HEK293 (cell line): ENCODE measurements around the gene NOP10.
A peak's percentile ranks its signal among the peaks of the same experiment; 100 is the strongest.

Source experiments
- CTCF ChIA-PET: fragments of 350-600 bp; formaldehyde crosslinking; extraction: SDS; loops from one replicate; lab custom pipeline; 2021; ENCODE audit warnings: antibody characterized with exemption; lab: Yijun Ruan, JAX
- POLR2A ChIA-PET: fragments of 300-600 bp; formaldehyde crosslinking; extraction: SDS; loops from one replicate; lab custom pipeline; 2020; ENCODE audit warnings: antibody characterized with exemption, inconsistent platforms; lab: Yijun Ruan, JAX
- H3K27ac ChIP-seq: fragments of 200-500 bp; sonication (Bioruptor generic); 2 replicates; pipeline ENCODE4 v1.5.1; 2014; ENCODE audit warnings: low read depth, low read length, control low read depth, inconsistent platforms; ENCODE audit errors: extremely low read depth
- H3K36me3 ChIP-seq, 2 experiments: fragments of 200-500 bp in 1 of 2; sonication (Bioruptor generic) in 1 of 2; 1 replicate in 1 of 2; 2 replicates in 1 of 2; pipeline ENCODE4 v1.5.1; 2014 to 2017; ENCODE audit warnings: inconsistent platforms in 2 of 2, low read length in 2 of 2; ENCODE audit not compliant: control insufficient read depth in 2 of 2, insufficient read depth in 1 of 2
- H3K4me1 ChIP-seq: fragments of 200-500 bp; sonication (Bioruptor generic); 2 replicates; pipeline ENCODE4 v1.5.1; 2014; ENCODE audit warnings: mild to moderate bottlenecking, low read length, inconsistent platforms; ENCODE audit not compliant: control insufficient read depth, insufficient read depth
- H3K4me3 ChIP-seq: 2 replicates; pipeline ENCODE4 v1.5.1; 2011; ENCODE audit warnings: low read depth, mild to moderate bottlenecking, control low read depth, low read length, moderate library complexity
- H3K9me3 ChIP-seq: fragments of 200-500 bp; sonication (Bioruptor generic); 2 replicates; pipeline ENCODE4 v1.5.1; 2014; ENCODE audit warnings: low read depth, low read length, inconsistent platforms; ENCODE audit not compliant: control insufficient read depth, insufficient read depth
- HOXA7 ChIP-seq: sonication (generic); formaldehyde crosslinking; IDR thresholded peaks from 2 replicates; pipeline ENCODE4 v1.8.1; 2022; ENCODE audit warnings: missing genetic modification reagents, borderline replicate concordance
- SCRT1 ChIP-seq: fragments of 450-650 bp; formaldehyde crosslinking; IDR thresholded peaks from 2 replicates; pipeline ENCODE4 v1.5.1; 2016; ENCODE audit warnings: missing biosample characterization, missing genetic modification characterization, borderline replicate concordance
- ZFP41 ChIP-seq: fragments of 450-650 bp; formaldehyde crosslinking; IDR thresholded peaks from 2 replicates; pipeline ENCODE4 v1.5.1; 2016; ENCODE audit warnings: missing biosample characterization, missing genetic modification characterization, borderline replicate concordance
- ZIC2 ChIP-seq: fragments of 450-650 bp; formaldehyde crosslinking; IDR thresholded peaks from 2 replicates; pipeline ENCODE4 v1.5.1; 2016; ENCODE audit warnings: missing biosample characterization, missing genetic modification characterization
- ZNF155 ChIP-seq: fragments of 450-650 bp; formaldehyde crosslinking; IDR thresholded peaks from 2 replicates; pipeline ENCODE4 v1.5.1; 2016; ENCODE audit warnings: missing biosample characterization, missing genetic modification characterization
- ZNF423 ChIP-seq: fragments of 450-650 bp; formaldehyde crosslinking; IDR thresholded peaks from 2 replicates; pipeline ENCODE4 v1.5.1; 2016; ENCODE audit warnings: missing biosample characterization, missing genetic modification characterization
- ZNF473 ChIP-seq: fragments of 450-650 bp; formaldehyde crosslinking; IDR thresholded peaks from 2 replicates; pipeline ENCODE4 v1.5.1; 2017; ENCODE audit warnings: missing biosample characterization, missing genetic modification characterization
- ZNF530 ChIP-seq: fragments of 450-650 bp; formaldehyde crosslinking; IDR thresholded peaks from 2 replicates; pipeline ENCODE4 v1.5.1; 2016; ENCODE audit warnings: low read depth, missing biosample characterization, missing genetic modification characterization
- ZNF555 ChIP-seq: fragments of 450-650 bp; formaldehyde crosslinking; conservative IDR thresholded peaks from 2 replicates; pipeline ENCODE4 v1.5.1; 2017; ENCODE audit warnings: missing biosample characterization, mild to moderate bottlenecking, missing genetic modification characterization, inconsistent platforms
- ZNF658 ChIP-seq: fragments of 450-650 bp; formaldehyde crosslinking; IDR thresholded peaks from 2 replicates; pipeline ENCODE4; 2016; ENCODE audit warnings: missing biosample characterization, missing genetic modification characterization
- ZNF670 ChIP-seq: fragments of 450-650 bp; formaldehyde crosslinking; IDR thresholded peaks from 2 replicates; pipeline ENCODE4 v1.5.1; 2016; ENCODE audit warnings: missing biosample characterization, missing genetic modification characterization, low read depth
- ZNF785 ChIP-seq: fragments of 450-650 bp; formaldehyde crosslinking; IDR thresholded peaks from 2 replicates; pipeline ENCODE4 v1.5.1; 2016; ENCODE audit warnings: missing biosample characterization, missing genetic modification characterization
- TF ChIP-seq, protein P1 (sequence below): fragments of 450-650 bp; IDR thresholded peaks from 2 replicates; pipeline ENCODE4 v1.5.1; 2018; ENCODE audit warnings: missing biosample characterization, mild to moderate bottlenecking, missing genetic modification characterization
- TF ChIP-seq, protein P2 (sequence below): IDR thresholded peaks from 2 replicates; pipeline ENCODE4 v1.6.1; 2011; ENCODE audit warnings: mild to moderate bottlenecking, low read depth, low read length, borderline replicate concordance
- TF ChIP-seq, protein P3 (sequence below): fragments of 450-650 bp; formaldehyde crosslinking; IDR thresholded peaks from 2 replicates; pipeline ENCODE4 v1.5.1; 2016; ENCODE audit warnings: missing biosample characterization, missing genetic modification characterization
- TF ChIP-seq, protein P4 (sequence below): fragments of 450-650 bp; formaldehyde crosslinking; IDR thresholded peaks from 2 replicates; pipeline ENCODE4 v1.5.1; 2016; ENCODE audit warnings: missing biosample characterization, missing genetic modification characterization
- TF ChIP-seq, protein P5 (sequence below): fragments of 450-650 bp; formaldehyde crosslinking; IDR thresholded peaks from 2 replicates; pipeline ENCODE4 v1.5.1; 2016; ENCODE audit warnings: missing biosample characterization, missing genetic modification characterization, borderline replicate concordance

The NOP10 gene

DNA sequence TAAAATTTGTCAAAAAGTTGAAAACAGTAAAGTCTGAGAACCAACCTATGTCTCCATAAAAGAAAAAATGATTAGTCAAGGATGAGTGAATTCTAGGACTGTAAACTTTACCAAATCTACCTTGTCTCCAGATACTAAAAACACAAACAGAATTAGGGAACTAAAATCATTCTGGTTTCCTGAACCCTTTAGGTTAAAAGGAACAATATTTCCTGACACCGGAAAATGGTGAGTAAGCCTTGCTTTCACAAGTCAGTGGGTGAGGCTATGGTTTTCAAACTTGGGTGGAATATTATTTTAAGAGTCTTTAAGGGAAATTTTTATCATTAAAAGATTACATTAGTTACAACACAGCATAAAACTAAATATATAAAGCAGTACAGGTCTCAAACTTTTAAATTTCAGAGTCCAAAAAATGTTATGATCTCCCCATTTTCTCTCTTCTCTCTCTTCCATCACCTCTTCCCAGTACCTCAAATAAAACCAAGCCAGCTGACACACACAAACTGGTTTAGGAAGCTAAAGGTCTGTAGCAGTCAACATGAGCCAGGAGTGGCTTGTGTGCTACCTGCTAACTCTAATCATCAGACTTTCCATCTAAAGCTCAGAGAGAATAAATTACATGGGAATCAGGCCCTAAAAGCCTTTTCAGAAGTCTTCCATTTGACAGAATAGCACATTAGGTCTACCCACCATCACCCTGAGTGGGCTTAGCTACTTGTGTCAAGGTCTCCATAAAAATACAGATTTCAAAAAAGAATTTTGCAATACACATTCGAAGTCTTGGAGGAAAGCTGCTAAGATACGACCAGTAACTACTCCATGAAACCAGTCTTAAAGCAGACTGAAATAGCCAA, 7.5 kb downstream of the NOP10 start:
- H3K27ac ChIP-seq, result no peak overlapping the region
- CTCF ChIA-PET, result interaction anchor here (0.6 kb wide), 1 partner anchor 98 kb away, joined by 3 read pairs; no protein-coding TSS in a partner anchor
- no peaks in the 10 kb centered on the region for H3K9me3 ChIP-seq
- H3K4me1 ChIP-seq, result no peaks in the 10 kb centered on the region
- POLR2A ChIA-PET, result interaction anchor here (0.6 kb wide), 1 partner anchor 105 kb away, joined by 4 read pairs; no protein-coding TSS in a partner anchor
- TF ChIP-seq, protein P1, sequence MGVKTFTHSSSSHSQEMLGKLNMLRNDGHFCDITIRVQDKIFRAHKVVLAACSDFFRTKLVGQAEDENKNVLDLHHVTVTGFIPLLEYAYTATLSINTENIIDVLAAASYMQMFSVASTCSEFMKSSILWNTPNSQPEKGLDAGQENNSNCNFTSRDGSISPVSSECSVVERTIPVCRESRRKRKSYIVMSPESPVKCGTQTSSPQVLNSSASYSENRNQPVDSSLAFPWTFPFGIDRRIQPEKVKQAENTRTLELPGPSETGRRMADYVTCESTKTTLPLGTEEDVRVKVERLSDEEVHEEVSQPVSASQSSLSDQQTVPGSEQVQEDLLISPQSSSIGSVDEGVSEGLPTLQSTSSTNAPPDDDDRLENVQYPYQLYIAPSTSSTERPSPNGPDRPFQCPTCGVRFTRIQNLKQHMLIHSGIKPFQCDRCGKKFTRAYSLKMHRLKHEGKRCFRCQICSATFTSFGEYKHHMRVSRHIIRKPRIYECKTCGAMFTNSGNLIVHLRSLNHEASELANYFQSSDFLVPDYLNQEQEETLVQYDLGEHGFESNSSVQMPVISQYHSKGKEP (tag by site-specific recombination), result no peak
- TF ChIP-seq, protein P2, sequence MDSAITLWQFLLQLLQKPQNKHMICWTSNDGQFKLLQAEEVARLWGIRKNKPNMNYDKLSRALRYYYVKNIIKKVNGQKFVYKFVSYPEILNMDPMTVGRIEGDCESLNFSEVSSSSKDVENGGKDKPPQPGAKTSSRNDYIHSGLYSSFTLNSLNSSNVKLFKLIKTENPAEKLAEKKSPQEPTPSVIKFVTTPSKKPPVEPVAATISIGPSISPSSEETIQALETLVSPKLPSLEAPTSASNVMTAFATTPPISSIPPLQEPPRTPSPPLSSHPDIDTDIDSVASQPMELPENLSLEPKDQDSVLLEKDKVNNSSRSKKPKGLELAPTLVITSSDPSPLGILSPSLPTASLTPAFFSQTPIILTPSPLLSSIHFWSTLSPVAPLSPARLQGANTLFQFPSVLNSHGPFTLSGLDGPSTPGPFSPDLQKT, result no peak
- TF ChIP-seq ZNF658 (tag by site-specific recombination) (no peak), ZNF785 (tag by site-specific recombination) (no peak), SCRT1 (tag by site-specific recombination) (no peak)
- TF ChIP-seq, protein P3, sequence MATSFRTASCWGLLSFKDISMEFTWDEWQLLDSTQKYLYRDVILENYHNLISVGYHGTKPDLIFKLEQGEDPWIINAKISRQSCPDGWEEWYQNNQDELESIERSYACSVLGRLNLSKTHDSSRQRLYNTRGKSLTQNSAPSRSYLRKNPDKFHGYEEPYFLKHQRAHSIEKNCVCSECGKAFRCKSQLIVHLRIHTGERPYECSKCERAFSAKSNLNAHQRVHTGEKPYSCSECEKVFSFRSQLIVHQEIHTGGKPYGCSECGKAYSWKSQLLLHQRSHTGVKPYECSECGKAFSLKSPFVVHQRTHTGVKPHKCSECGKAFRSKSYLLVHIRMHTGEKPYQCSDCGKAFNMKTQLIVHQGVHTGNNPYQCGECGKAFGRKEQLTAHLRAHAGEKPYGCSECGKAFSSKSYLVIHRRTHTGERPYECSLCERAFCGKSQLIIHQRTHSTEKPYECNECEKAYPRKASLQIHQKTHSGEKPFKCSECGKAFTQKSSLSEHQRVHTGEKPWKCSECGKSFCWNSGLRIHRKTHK (tag by site-specific recombination), result no peak
- TF ChIP-seq, protein P4, sequence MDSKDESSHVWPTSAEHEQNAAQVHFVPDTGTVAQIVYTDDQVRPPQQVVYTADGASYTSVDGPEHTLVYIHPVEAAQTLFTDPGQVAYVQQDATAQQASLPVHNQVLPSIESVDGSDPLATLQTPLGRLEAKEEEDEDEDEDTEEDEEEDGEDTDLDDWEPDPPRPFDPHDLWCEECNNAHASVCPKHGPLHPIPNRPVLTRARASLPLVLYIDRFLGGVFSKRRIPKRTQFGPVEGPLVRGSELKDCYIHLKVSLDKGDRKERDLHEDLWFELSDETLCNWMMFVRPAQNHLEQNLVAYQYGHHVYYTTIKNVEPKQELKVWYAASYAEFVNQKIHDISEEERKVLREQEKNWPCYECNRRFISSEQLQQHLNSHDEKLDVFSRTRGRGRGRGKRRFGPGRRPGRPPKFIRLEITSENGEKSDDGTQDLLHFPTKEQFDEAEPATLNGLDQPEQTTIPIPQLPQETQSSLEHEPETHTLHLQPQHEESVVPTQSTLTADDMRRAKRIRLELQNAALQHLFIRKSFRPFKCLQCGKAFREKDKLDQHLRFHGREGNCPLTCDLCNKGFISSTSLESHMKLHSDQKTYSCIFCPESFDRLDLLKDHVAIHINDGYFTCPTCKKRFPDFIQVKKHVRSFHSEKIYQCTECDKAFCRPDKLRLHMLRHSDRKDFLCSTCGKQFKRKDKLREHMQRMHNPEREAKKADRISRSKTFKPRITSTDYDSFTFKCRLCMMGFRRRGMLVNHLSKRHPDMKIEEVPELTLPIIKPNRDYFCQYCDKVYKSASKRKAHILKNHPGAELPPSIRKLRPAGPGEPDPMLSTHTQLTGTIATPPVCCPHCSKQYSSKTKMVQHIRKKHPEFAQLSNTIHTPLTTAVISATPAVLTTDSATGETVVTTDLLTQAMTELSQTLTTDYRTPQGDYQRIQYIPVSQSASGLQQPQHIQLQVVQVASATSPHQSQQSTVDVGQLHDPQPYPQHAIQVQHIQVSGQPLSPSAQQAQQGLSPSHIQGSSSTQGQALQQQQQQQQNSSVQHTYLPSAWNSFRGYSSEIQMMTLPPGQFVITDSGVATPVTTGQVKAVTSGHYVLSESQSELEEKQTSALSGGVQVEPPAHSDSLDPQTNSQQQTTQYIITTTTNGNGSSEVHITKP, result peak; percentile 44; the same call in 1 of the 2 replicates
- H3K4me3 ChIP-seq, result no peak overlapping the region
- peaks cover 4 to 9% of the 10 kb centered on the region in 2 experiments; a peak in 2 of 3 replicates for H3K36me3 ChIP-seq

DNA sequence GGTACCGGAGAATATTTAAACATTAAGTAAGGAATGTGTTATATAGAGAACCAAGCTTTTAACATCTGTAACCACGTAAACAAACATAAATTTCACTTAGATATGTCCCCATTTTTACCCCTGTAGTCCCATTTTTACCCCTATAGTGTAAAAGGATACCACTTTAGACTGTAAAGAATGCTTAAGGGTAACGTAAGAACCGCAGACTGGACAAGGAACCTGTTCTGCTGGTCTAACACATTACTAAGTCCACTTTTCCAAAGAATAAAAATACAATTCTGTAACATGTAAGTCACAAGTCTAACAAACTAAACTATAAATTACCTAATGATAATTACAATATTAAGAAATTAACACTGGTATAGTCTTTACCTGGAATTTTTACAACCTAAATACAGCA, 8.3 kb downstream of the NOP10 start:
- CTCF ChIA-PET, result interaction anchor here (0.7 kb wide), 1 partner anchor 89 kb away, joined by 3 read pairs; no protein-coding TSS in a partner anchor
- Histone ChIP-seq H3K9me3 (no peaks in the 10 kb centered on the region), H3K4me1 (no peaks in the 10 kb centered on the region), H3K36me3 (peaks cover 0 to 2% of the 10 kb centered on the region in 2 experiments; a peak in 1 of 3 replicates), H3K4me3 (no peak overlapping the region), H3K27ac (no peak overlapping the region)
- POLR2A ChIA-PET, result no interaction called here
- no peak for TF ChIP-seq ZFP41 (tag by site-specific recombination)
- no peak for TF ChIP-seq ZIC2 (tag by site-specific recombination)
- no peak for TF ChIP-seq ZNF423

DNA sequence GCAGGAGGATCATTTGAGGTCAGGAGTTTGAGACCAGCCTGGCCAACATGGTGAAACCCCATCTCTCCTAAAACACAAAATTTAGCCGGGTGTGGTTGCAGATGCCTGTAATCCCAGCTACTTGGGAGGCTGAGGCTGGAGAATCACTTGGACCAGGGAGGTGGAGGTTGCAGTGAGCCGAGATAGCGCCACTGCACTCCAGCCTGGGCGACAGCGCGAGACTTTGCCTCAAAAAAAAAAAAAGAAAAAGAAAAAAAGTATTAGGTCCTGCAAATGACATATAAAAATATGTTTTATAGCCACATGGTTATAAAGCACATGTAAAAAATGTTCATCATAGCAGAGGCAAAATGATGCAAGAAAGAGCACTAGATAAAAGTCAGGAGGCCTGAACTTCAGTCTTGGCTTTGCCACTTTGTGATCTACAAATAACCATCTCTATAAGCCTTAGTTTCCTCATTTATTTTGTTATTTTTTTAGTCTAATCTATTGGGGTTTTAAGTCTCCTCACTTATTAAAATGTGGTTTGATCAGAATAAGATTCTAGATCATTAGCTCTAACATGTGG, 10.3 kb downstream of the NOP10 start:
- Histone ChIP-seq H3K27ac (no peak overlapping the region), H3K36me3 (no peaks in the 10 kb centered on the region), H3K4me1 (no peaks in the 10 kb centered on the region), H3K9me3 (no peaks in the 10 kb centered on the region), H3K4me3 (no peak overlapping the region)
- ChIA-PET CTCF (interaction anchor here (1.0 kb wide), 1 partner anchor 35 kb away, joined by 3 read pairs; no protein-coding TSS in a partner anchor), POLR2A (no interaction called here)
- TF ChIP-seq ZNF530 (tag by site-specific recombination), result no peak
- no peak for TF ChIP-seq HOXA7 (CRISPR knock-in tag)
- TF ChIP-seq ZNF473, result no peak
- TF ChIP-seq, protein P5, sequence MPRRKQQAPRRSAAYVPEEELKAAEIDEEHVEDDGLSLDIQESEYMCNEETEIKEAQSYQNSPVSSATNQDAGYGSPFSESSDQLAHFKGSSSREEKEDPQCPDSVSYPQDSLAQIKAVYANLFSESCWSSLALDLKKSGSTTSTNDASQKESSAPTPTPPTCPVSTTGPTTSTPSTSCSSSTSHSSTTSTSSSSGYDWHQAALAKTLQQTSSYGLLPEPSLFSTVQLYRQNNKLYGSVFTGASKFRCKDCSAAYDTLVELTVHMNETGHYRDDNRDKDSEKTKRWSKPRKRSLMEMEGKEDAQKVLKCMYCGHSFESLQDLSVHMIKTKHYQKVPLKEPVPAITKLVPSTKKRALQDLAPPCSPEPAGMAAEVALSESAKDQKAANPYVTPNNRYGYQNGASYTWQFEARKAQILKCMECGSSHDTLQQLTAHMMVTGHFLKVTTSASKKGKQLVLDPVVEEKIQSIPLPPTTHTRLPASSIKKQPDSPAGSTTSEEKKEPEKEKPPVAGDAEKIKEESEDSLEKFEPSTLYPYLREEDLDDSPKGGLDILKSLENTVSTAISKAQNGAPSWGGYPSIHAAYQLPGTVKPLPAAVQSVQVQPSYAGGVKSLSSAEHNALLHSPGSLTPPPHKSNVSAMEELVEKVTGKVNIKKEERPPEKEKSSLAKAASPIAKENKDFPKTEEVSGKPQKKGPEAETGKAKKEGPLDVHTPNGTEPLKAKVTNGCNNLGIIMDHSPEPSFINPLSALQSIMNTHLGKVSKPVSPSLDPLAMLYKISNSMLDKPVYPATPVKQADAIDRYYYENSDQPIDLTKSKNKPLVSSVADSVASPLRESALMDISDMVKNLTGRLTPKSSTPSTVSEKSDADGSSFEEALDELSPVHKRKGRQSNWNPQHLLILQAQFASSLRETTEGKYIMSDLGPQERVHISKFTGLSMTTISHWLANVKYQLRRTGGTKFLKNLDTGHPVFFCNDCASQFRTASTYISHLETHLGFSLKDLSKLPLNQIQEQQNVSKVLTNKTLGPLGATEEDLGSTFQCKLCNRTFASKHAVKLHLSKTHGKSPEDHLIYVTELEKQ, result no peak
- TF ChIP-seq ZNF155 (tag by site-specific recombination), result no peak
- no peak for TF ChIP-seq ZNF670
- no peak for TF ChIP-seq ZNF555 (tag by site-specific recombination)
